OCI-LY7 (cell line): Measurements from ENCODE around the gene DISC1.

ENCODE experiments used
- CTCF ChIP-seq: fragments of 200-600 bp; sonication (generic); conservative IDR thresholded peaks from 2 replicates; pipeline ENCODE4 v1.5.1; 2014; ENCODE audit warnings: mild to moderate bottlenecking, antibody characterized with exemption, low read length, moderate library complexity, mixed read lengths
- EZH2phosphoT487 ChIP-seq: fragments of 200-600 bp; sonication (generic); IDR thresholded peaks from 2 replicates; pipeline ENCODE4 v1.6.1; 2018; ENCODE audit warnings: low read depth, borderline replicate concordance, mild to moderate bottlenecking, mixed run types, antibody characterized with exemption, low read length, moderate library complexity, mixed read lengths

- no peak for TF ChIP-seq CTCF
- no peak for TF ChIP-seq EZH2phosphoT487
Measured at GRCh38 chr1:231850786-231851185, 224.2 kb downstream of the DISC1 start.
